Measurements from ENCODE around the gene GPR84. TPM values are rescaled to one million over a fixed set of nuclear protein-coding genes. Genes with fewer than 3 reads are reported as not detected.

GPR84 gene
- polyA plus RNA-seq, 1 of the 3 experiments (the other 2 are of a cell fraction) = 0.03 TPM

- Histone ChIP-seq H3K4me1 (ENCODE audit: control insufficient read depth in 1 of 2, insufficient read depth in 2 of 2, low read depth in 1 of 2, low read length in 1 of 2) (peaks cover 0 to 40% of the 10 kb centered on the region in 2 experiments; a peak in 2 of 4 replicates), H3K4me3 (ENCODE audit: low read depth in 2 of 2, low read length in 1 of 2) (no peak overlapping the region), H4K20me1 (ENCODE audit: insufficient read depth) (no peaks in the 10 kb centered on the region), H3K36me3 (replicated peaks in 1 of 2; ENCODE audit: control insufficient read depth in 1 of 2, insufficient read depth in 2 of 2, low read length in 1 of 2) (peaks cover 7 to 11% of the 10 kb centered on the region in 2 experiments), H3K27me3 (ENCODE audit: insufficient read depth) (no peaks in the 10 kb centered on the region), H3F3A (replicated peaks; ENCODE audit: insufficient read depth) (peaks cover 26% of the 10 kb centered on the region), H3K9me3 (no peaks in the 10 kb centered on the region), H2AFZ (ENCODE audit: low read depth) (no peak overlapping the region), H3K4me2 (peak overlapping the region; percentile 12; the same call in 1 of the 2 replicates), H3K79me2 (ENCODE audit: insufficient read depth) (peaks cover 71% of the 10 kb centered on the region), H3K9me2 (no peaks in the 10 kb centered on the region), H3K27ac (ENCODE audit: low read depth in 2 of 2, low read length in 1 of 2) (peak overlapping the region in 1 of 2 experiments; percentile 88; a peak in 2 of 4 replicates), H3K9ac (peak overlapping the region; percentile 57; the same call in 1 of the 2 replicates)
- ChIA-PET CTCF (interaction anchor here (0.6 to 11.8 kb wide), 7 partner anchors 8 to 427 kb away, joined by 3 to 125 read pairs (median 4); partner anchors contain the start of gene HOXC10), POLR2A (no interaction called here)
- DNase-seq = no peak
- 75% methylated on average over 4 of the region's 4 CpGs for WGBS (ENCODE audit: low lambda C conversion rate)
- TF ChIP-seq CHD2 (IDR thresholded peaks at IDR 0.05; ENCODE audit: low read length, partially characterized antibody) = no peak
- no peak for TF ChIP-seq EZH2phosphoT487 (IDR thresholded peaks at IDR 0.05; ENCODE audit: borderline replicate concordance, low read depth)
- no peak for TF ChIP-seq NFIC (IDR thresholded peaks at IDR 0.05; ENCODE audit: borderline replicate concordance)
These were observed 48.1 kb upstream of the GPR84 start for GRCh38 chr12:54412348-54412747.

- WGBS (ENCODE audit: low lambda C conversion rate) = 37% methylated on average over 10 of the region's 10 CpGs
- Histone ChIP-seq H3K4me2 (peak overlapping the region; percentile 12; the same call in 1 of the 2 replicates), H3K27ac (ENCODE audit: low read depth in 2 of 2, low read length in 1 of 2) (peak overlapping the region in 1 of 2 experiments; percentile 88; a peak in 2 of 4 replicates), H3K9ac (peak overlapping the region; percentile 57; the same call in 1 of the 2 replicates), H3F3A (replicated peaks; ENCODE audit: insufficient read depth) (peaks cover 26% of the 10 kb centered on the region), H3K27me3 (ENCODE audit: insufficient read depth) (no peaks in the 10 kb centered on the region), H2AFZ (ENCODE audit: low read depth) (no peak overlapping the region), H3K79me2 (ENCODE audit: insufficient read depth) (peaks cover 64% of the 10 kb centered on the region), H3K4me3 (ENCODE audit: low read depth in 2 of 2, low read length in 1 of 2) (no peak overlapping the region), H3K4me1 (ENCODE audit: control insufficient read depth in 1 of 2, insufficient read depth in 2 of 2, low read depth in 1 of 2, low read length in 1 of 2) (peaks cover 0 to 37% of the 10 kb centered on the region in 2 experiments; a peak in 2 of 4 replicates), H3K9me2 (no peaks in the 10 kb centered on the region), H3K36me3 (replicated peaks in 1 of 2; ENCODE audit: control insufficient read depth in 1 of 2, insufficient read depth in 2 of 2, low read length in 1 of 2) (peaks cover 15 to 18% of the 10 kb centered on the region in 2 experiments), H4K20me1 (ENCODE audit: insufficient read depth) (no peaks in the 10 kb centered on the region), H3K9me3 (no peaks in the 10 kb centered on the region)
- DNase-seq = no peak
- CTCF ChIA-PET = interaction anchor here (0.8 to 11.8 kb wide), 6 partner anchors 7 to 427 kb away, joined by 3 to 125 read pairs (median 4); partner anchors contain the start of gene HOXC10
- POLR2A ChIA-PET = no interaction called here
- TF ChIP-seq FOSL2 (IDR thresholded peaks at IDR 0.05; ENCODE audit: borderline replicate concordance, low read depth) (peak; percentile 86), TEAD4 (IDR thresholded peaks at IDR 0.05; ENCODE audit: borderline replicate concordance, insufficient read depth) (no peak), JUND (IDR thresholded peaks at IDR 0.05) (peak; percentile 62), PBX3 (IDR thresholded peaks at IDR 0.05) (peak; percentile 77), USF2 (IDR thresholded peaks at IDR 0.05; ENCODE audit: borderline replicate concordance, low read depth, low read length) (peak; percentile 47), MXI1 (IDR thresholded peaks at IDR 0.05; ENCODE audit: low read depth, low read length) (no peak), RXRA (IDR thresholded peaks at IDR 0.05; ENCODE audit: borderline replicate concordance, low read depth) (no peak), MEF2A (IDR thresholded peaks at IDR 0.05; ENCODE audit: borderline replicate concordance, low read depth) (no peak), ELF1 (IDR thresholded peaks at IDR 0.05) (no peak), TCF12 (IDR thresholded peaks at IDR 0.05) (peak; percentile 90), SIN3A (IDR thresholded peaks at IDR 0.05; ENCODE audit: borderline replicate concordance, low read depth, low read length) (peak; percentile 76; the same call in 1 of the 2 replicates), NFIC (IDR thresholded peaks at IDR 0.05; ENCODE audit: borderline replicate concordance) (no peak), MAX (IDR thresholded peaks at IDR 0.05; ENCODE audit: low read depth) (peak; percentile 87), EP300 (IDR thresholded peaks at IDR 0.05; ENCODE audit: borderline replicate concordance in 1 of 2, low read depth in 1 of 2, low read length in 1 of 2) (peak in 1 of 2 experiments; percentile 60; a peak in 1 of 4 replicates), USF1 (IDR thresholded peaks at IDR 0.05; ENCODE audit: borderline replicate concordance, low read depth) (peak; percentile 90), CHD2 (IDR thresholded peaks at IDR 0.05; ENCODE audit: low read length, partially characterized antibody) (no peak), TAF1 (IDR thresholded peaks at IDR 0.05; ENCODE audit: borderline replicate concordance, low read depth, low read length) (peak; percentile 14; the same call in 1 of the 2 replicates)
These were observed 47.3 kb upstream of the GPR84 start for GRCh38 chr12:54411391-54412241.
